ENCODE measurements around the gene ITPRID1.
A peak's percentile ranks its signal among the peaks of the same experiment; 100 is the strongest.
"Not testable (repeated sequence)": the region's sequence is repeated elsewhere in the genome, so short reads cannot be mapped to it uniquely, and the experiment has no call there.

ITPRID1 gene

DNA sequence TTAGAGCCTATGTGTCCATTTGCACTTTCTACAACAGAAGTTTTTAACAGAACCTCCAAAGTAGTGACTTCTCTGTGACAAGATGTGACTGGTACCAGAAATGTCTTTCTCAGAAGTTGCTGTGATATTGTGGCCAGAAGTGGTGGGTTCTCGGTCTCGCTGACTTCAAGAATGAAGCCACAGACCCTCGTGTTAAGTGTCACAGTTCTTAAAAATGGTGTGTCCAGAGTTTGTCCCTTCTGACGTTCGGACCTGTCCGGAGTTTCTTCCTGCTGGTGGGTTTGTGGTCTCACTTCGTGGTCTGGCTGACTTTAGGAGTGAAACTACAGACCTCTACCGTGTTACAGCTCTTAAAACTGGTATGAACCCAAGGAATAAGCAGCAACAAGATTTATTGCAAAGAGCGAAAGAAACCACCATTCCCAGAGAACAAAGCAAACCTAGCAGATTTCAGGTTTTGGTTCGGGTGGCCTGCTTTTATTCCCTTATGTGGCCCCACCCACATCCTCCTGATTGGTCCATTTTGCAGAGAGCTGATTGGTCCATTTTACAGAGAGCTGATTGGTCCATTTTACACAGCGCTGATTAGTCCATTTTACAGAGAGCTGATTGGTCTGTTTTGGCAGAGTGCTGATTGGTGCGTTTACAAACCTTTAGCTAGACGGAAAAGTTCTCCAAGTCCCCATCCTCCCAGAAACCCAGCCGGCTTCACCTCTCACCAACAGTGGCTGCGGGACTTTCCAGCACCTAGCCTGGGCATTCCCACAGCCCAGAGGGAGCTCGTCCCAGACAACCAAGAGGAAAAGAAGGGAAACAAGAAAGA lies 3.0 kb downstream of the ITPRID1 start:
- no peak for DNase-seq (ENCODE audit: low read depth)

DNA sequence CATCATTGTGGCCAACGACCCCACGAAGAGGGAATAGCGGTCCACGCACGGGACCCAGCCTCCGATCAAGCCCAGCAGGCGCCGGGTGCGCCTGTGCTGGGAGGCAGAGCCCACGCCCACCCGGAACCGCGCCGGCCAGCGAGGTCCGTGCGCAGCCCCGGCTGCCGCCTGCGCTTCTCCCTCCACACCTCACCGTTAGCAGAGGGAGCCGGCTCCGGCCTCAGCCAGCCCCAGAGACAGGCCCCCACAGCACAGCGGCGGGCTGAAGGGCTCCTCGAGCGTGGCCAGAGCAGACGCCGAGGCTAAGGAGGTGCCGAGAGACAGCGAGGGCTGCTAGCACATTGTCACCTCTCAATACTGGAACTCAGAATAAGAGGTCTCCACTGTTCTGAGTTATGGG lies 3.6 kb downstream of the ITPRID1 start:
- no peak for DNase-seq (ENCODE audit: low read depth)

DNA sequence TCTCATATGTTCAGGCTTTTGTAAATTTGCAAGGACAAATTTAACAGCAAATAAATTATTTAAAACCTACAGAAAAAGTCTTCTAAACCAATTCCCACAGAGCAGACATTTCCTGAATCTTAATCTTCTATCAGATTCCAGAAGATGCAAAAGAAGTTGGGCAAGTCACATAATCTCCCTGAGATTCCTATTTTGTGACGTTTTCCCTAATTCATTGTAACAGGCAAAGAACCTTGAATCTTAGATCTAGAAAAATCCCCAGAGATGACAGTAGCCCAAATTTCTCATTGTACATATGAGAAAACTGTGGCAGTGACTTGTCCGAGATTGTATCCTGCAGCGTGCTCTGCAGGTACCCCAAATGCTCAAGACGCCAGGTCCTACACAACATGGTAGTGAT lies 4.9 kb downstream of the ITPRID1 start:
- no peak for DNase-seq (ENCODE audit: low read depth)

DNA sequence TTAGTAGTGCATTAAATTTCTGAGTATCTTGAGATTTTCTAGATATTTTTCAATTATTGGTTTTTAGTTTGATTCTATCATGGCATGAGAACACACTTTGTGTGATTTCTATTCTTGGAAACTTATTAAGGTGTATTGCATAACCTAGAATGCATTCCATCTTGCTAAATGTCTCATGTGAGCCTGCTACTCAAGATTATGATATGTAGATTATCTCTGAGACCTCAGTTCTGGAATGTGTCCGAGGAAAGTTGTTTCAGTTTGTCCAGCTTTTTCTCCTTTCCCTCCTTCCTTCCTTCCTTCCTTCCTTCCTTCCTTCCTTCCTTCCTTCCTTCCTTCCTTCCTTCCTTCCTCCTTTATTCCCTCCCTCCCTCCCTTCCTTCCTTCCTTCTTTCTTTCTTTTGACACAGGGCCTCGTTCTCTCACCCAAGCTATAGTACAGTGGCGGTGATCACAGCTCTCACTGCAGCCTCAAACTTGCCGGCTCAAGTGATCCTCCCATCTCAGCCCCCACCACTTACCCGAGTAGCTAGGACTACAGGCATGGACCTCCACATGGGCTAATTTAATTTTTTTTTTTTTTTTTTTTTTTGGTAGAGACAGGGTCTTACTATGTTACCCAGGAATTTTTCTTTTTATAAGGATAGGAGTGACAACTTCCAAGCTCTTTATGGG lies 7.6 kb downstream of the ITPRID1 start:
- DNase-seq (ENCODE audit: low read depth) = no peak

DNA sequence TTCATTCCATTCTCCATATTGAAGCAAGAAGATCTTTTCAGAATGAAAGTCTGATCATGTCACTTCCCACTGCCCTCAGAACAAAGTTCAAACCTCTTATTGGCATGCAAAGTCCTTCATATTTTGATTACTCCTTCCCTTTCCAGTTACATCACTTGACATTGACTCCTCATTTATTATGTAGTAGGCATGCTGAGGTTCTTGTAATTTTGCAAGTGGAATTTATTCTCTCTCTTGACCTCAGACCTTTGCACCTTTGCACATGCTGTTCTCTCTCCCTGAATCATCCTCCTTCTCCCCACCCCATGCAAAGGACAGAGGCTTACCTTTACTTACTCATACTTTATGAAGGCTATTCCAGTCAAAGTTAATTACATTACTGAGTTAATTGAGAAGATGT lies 13.0 kb downstream of the ITPRID1 start:
- no peak for DNase-seq (ENCODE audit: low read depth)

DNA sequence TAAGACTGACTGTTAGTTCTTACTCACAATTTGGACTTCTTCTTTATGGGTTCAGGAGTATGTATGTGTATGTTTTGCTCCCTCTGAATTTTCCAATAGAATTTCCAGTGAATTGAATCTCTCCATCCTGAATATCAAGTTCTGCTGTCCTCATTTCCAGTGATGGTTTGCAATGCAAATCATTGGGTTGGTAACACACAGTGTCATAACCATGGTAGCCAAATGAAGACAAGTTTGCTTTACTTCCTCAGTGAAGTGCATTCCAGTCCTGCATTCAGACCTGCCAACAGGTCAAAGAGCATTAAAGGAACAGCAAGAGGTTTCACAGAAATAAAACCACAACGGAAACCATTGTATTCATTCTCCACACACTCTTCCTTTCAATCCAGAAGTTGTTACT lies 15.2 kb downstream of the ITPRID1 start:
- no peak for DNase-seq (ENCODE audit: low read depth)

DNA sequence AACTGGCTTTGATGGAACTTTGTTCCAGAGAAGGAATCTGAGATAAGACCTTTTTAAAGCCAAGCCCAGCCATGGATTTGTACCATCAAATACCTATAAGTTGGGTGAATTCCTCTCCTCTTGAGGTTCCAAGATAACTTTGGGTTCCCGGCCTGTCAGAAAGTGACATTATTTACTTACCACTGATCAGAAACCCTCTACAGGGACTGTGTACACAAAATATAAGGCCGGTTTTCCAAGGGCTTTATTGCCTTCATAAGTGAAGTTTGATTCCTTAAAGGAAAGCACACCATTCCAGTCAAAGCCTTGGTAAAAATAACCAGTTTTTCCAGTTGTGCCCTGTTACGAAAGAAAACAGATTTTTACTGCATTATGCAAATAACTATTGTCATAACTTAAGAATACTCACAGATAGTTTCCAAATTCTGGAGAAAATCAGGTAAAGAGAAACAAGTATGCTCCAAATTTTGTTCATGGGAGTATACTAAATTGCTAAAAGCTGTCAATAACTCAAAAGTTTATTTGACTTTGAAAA lies 26.8 kb downstream of the ITPRID1 start:
- DNase-seq (ENCODE audit: low read depth) = not testable (repeated sequence)

DNA sequence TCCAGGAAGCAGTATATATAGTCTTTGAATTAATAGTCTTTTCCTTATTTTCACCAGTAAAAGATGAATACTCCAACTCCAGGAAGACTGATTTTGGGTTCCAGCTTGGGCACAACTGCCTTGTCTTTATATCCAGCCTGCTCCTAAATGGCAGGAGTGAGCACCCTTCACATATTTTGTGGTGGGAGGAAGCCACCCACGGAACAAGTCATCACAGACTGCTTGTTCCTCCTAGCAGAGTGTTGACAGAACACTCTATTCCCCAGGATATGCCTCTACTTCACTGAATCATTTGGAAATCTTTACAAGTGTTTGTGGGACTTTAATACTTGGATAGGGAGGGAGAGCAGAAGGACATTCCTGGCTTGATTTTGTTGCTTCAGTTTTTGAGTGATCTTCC lies 31.7 kb downstream of the ITPRID1 start:
- no peak for DNase-seq (ENCODE audit: low read depth)

DNA sequence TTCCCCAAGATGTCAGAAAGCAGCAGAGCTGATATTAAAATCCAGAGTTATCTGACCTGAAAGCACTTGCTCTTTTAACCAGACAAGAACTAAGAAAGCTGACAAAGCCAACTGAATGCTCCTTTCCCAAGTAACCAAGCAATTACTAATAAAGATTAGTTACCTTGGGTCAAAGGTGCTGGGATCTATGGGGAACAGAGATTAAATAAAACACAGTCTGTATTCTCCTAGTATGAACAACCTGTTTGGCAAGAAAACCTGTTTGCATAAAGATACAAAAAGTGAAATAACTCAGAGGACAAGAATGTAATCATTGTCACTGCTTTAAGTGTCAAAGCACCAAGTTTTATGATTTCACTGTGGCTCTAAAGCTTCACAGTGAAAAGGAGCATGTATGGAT lies 35.7 kb downstream of the ITPRID1 start:
- no peak for DNase-seq (ENCODE audit: low read depth)

DNA sequence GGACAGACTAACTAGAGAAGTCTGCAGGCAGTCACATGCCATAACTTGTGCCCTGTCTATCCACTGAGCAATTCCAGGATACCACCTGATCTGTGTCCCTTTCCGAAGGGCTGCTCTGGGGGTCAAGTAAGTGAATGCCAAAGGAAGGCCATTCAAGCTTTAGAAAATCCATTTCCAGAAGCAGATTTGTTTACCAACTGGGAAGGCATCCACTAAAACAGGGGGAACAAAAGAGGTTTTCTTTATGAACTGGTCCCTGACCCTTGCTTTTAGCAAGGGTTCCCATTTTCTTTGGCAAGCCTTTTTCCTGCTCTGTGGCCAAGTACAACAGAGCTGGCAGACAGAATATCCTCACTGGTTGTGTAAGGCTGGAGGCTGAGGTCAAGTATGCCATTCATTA lies 36.5 kb downstream of the ITPRID1 start:
- no peak for DNase-seq (ENCODE audit: low read depth)

DNA sequence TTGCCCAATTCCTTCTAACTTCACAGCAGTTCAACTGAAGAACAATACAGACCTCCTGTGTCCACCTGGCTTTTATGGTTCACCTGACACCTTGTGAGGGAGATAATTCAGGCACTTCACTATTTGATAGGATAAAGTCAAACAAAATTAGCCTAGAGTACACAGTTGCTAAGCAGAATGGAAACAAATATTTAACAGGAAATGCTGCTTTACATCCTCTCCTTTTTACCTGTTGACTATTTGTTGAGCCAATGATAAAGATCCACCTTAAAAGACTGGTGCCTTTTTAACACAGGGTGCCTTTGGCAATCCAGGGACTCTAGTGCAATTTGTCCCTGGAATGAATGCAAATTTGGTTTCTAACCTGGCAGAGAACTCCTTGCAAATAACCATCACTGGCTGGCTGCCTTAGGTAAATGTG lies 39.8 kb downstream of the ITPRID1 start:
- DNase-seq (ENCODE audit: low read depth) = no peak

DNA sequence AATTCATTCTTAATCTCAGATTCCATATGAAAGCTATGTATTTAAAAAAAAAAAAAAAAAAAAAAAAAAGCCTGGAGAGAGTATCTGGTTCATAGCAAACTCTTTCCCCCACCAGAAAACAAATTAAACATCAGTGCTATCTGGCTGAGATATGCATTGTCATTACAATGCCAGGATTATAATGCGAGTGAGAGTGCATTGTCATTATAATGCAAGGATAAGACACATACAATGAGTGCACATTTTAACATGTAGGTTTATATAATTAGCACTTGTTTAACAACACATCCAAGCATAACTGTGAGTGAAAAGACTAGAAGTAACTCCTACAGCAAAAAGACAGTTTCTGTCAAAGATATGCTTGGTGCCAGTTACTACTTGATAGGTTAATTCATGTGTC lies 48.1 kb downstream of the ITPRID1 start:
- DNase-seq (ENCODE audit: low read depth) = no peak

DNA sequence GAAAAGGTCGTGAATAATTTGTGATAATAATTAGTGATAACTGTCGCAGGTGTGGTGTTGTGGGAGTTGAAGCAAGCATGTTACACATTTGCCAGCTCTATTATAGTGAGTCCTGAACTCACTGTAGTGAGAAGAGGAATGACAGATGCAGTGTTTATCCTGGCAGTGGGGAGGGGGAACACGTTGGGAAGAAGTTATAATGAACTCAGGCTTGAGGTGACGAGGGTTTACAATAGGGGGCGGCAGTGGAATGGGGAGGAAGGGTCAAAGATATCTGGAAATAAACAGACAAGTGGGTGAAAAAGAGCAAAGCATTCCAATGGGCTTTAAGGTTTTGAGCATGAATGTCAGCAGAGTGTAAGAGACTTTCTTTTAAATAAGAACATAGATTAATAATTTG lies 49.6 kb downstream of the ITPRID1 start:
- DNase-seq (ENCODE audit: low read depth) = no peak

DNA sequence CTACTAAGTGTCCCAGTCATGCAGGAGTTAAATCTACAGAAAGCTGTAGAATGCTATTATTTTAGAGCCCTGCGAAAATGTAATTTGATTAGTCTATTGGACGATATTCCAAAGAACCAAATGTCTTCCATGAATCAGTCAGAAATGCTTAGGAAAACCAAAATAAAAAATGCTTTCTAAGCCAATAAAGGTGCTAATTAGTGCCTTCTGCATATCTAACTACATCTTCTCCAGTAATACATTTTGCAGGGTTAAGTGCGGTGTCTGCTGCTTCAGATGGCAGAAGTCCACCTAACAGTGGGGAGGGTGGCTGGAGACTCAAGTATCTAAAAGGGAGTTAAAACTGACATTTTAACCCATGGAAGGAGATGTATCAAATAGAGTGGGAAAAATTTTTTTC lies 50.1 kb downstream of the ITPRID1 start:
- DNase-seq (ENCODE audit: low read depth) = no peak

DNA sequence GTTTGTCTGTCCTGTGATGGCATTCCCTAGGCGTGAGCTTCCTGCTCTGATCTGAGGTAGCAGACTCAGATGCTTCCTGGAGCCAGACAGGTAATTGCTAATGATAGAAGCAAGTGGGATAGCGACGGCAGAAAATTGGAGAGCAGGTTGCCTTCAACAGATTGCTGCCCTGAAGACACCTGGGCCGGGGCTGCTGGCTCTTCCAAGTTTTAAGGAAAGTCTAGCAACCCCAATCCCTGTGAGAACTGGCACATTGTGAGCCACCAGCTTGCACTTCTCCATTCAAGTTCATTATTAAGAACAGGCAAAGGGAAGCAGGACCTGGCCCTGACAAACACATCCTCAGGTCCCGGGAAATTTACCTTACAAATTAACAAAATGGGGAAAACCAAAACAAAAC lies 50.8 kb downstream of the ITPRID1 start:
- no peak for DNase-seq (ENCODE audit: low read depth)

DNA sequence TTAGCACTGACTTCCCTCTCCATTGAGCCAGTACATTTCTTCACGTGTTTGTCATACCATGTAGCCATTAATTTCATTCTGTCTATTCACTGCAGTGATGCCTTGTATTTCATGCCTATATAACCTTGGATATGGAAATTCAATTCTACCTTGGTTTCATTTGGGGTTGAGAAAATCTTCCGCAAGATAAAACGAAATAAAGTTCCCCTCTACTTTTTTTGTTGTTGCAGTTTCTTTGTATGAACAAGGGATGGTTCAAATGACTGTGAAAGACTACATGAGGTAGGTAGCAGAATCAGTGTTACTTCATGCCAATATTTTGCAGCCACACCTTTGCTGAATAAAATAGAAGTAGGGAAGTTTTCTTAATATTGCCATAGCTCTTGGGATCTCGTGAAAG lies 55.6 kb downstream of the ITPRID1 start:
- DNase-seq (ENCODE audit: low read depth) = no peak

DNA sequence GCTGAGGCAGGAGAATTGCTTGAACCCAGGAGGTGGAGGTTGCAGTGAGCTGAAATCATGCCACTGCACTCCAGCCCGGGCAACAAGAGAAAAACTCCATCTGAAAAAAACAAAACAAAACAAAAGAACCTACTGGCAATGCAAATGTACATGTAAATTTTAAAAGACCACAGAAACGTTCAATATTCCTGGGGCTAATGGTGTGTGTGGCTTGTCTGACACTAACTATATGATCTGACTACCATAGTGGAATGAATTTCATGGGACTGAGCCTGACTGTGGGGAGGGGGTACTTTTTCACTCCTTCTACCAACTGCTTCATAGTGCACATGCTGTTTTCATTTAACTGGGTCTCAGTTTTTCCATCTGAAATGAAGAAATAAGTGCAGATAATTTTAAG lies 69.6 kb downstream of the ITPRID1 start:
- no peak for DNase-seq (ENCODE audit: low read depth)

DNA sequence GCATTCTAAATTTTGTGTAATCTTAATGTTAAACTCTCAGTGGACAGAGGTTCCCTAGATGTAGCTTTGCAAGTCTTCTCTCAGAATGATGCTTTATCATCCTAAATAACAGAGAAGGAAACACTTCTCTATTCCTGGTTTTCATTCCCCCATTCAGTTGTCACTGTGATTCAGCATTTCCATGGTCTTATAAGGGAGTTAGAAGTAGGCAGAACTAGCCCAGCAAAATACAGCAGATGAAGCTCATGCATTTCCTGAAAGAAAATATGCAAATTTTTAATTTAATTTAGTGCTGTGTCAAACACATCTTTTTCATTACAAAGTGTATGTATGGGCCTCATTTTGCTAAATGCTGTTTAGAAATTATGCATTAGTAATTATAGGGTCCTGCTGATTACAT lies 70.1 kb downstream of the ITPRID1 start:
- no peak for DNase-seq (ENCODE audit: low read depth)

DNA sequence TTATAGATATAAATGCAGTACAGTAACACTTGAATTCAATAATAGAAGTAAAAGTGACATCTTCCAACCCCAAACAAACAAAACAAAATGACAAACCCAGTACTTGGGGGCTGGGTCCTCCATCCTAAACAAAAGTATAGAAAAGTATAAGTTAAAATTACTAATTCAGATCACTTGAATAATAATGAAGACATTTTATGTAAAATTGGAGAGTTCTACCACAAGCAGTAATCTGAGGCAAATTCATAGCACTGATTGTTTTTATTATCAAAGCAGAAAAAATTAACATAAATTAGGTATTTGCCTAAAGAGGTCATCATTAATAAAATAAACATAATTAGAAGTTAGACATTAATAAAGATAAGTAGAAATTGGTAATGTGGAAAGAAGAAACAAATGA lies 81.5 kb downstream of the ITPRID1 start:
- no peak for DNase-seq (ENCODE audit: low read depth)

DNA sequence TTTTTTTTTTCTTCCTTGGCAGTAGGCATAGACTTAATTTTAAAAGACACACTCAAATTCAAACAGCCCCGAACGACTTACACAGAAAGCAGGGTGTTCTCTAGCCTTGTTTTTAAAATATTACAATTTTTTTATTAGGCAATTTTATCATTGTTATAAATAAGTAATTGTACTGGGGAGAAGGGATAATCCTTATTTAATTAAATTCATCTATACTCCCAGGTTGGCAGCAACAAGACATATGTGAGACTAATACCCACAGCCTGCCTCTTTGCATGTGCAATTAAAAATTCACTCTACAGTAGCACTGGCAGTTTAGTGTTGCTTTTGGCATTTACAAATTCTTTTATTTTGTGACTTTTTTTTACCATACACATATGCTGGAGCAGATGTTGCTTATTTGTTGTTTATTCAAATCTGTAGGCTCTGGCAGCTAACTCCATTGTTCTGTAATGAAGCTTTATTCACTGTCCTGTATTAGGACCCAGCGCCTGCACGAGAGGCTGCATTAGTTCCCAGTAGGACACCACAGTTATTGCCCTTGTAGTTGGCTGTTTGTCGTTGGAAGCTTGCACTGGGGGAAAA lies 88.2 kb downstream of the ITPRID1 start:
- no peak for DNase-seq (ENCODE audit: low read depth)

DNA sequence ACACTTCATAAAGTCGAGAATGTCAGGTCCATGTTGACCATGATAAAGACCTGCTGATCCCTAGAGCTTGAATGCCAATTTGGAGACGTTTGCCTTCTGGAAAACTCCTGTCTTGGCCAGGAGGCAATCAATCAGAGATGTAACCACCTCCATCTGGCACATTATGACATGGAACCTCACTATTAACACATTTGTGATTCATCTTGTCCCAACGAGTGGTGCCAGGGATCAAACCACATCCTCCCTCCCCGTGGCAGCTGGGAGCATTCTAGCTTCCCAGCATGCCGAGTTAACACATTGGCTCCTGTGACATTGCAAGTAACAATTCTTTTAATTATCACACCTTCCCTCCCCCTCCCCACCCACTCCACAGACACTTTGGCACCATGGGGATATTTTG lies 89.2 kb downstream of the ITPRID1 start:
- peak; percentile 7 for DNase-seq (ENCODE audit: low read depth)

DNA sequence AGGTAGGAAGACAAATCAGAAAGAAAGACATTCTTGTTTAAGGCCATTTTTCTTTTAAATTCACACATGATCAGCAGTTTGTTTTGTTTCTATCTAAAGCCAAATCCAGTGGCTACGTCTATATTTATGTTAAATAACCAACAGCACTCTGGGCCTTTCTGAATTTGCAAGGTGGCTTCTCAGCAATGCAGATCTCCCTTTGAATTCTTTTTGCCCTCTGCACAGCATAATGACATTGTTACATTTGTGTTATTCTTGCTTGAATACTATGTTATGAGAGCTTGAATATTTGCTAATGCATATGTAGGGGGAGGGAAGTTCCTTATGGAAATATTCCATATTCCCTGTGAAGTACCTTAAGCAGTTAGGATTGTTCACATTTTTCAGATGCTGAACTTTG lies 99.7 kb downstream of the ITPRID1 start:
- DNase-seq (ENCODE audit: low read depth) = no peak

DNA sequence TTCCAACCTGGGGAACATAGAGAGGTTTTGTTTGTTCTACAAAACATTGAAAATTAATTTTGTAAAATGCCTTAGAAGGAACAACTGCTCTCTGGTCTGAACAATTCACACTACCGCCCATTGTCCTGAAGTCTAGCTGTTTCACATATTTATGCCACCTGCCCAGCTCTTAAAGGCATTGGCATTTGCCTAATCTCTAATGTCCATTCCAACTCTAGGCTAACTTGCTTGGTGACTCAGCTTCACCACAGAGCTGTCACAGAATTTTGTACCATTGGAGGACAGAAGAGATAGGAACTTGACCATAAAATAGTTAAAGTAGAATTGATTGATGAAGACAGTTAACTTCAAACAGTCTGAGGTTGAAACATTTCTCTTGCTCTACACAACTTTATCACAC lies 119.6 kb downstream of the ITPRID1 start:
- no peak for DNase-seq (ENCODE audit: low read depth)

Data from GM04503 (cell line).